HG03460 (cell line): Measurements from ENCODE around the gene MSX2.
"Not testable (repeated sequence)": the region's sequence is repeated elsewhere in the genome, so short reads cannot be mapped to it uniquely, and the experiment has no call there.

Source experiments
- ATAC-seq: cut with Tn5 transposase; IDR thresholded peaks from one replicate; pipeline ENCODE4 v1.9.1; 2021; ENCODE audit not compliant: unreplicated experiment

MSX2 gene

GRCh38 chr5:174733091-174733690 is 8.8 kb downstream of the MSX2 start:
- ATAC-seq, result no peak

GRCh38 chr5:174733836-174734235 is 9.5 kb downstream of the MSX2 start:
- no peak for ATAC-seq

GRCh38 chr5:174734571-174735497 is 10.5 kb downstream of the MSX2 start:
- ATAC-seq, result no peak

- ATAC-seq, result no peak
Measured at GRCh38 chr5:174735498-174736330, 11.3 kb downstream of the MSX2 start.

GRCh38 chr5:174736331-174736721 is 11.9 kb downstream of the MSX2 start:
- no peak for ATAC-seq

GRCh38 chr5:174736777-174737176 is 12.4 kb downstream of the MSX2 start:
- no peak for ATAC-seq

GRCh38 chr5:174737330-174737729 is 12.9 kb downstream of the MSX2 start:
- no peak for ATAC-seq

GRCh38 chr5:174741352-174741751 is 17.0 kb downstream of the MSX2 start:
- ATAC-seq, result no peak

- ATAC-seq, result no peak
Measured at GRCh38 chr5:174744896-174745295, 20.5 kb downstream of the MSX2 start.

- ATAC-seq, result no peak
Measured at GRCh38 chr5:174745590-174746103, 21.3 kb downstream of the MSX2 start.

GRCh38 chr5:174750711-174751110 is 26.3 kb downstream of the MSX2 start:
- no peak for ATAC-seq

- no peak for ATAC-seq
Measured at GRCh38 chr5:174751154-174752000, 27.0 kb downstream of the MSX2 start.

- ATAC-seq, result no peak
Measured at GRCh38 chr5:174752121-174752520, 27.7 kb downstream of the MSX2 start.

GRCh38 chr5:174755106-174755505 is 30.7 kb downstream of the MSX2 start:
- ATAC-seq, result no peak

- ATAC-seq, result no peak
Measured at GRCh38 chr5:174759091-174759490, 34.7 kb downstream of the MSX2 start.

GRCh38 chr5:174760721-174761120 is 36.3 kb downstream of the MSX2 start:
- no peak for ATAC-seq

- ATAC-seq, result not testable (repeated sequence)
Measured at GRCh38 chr5:174761341-174761740, 37.0 kb downstream of the MSX2 start.

- ATAC-seq, result no peak
Measured at GRCh38 chr5:174764309-174764708, 39.9 kb downstream of the MSX2 start.

GRCh38 chr5:174765540-174765939 is 41.2 kb downstream of the MSX2 start:
- ATAC-seq, result no peak

- no peak for ATAC-seq
Measured at GRCh38 chr5:174767670-174768069, 43.3 kb downstream of the MSX2 start.
